ENCODE results near the gene ARHGAP22.
A peak's percentile ranks its signal among the peaks of the same experiment; 100 is the strongest.

ARHGAP22 gene

DNA sequence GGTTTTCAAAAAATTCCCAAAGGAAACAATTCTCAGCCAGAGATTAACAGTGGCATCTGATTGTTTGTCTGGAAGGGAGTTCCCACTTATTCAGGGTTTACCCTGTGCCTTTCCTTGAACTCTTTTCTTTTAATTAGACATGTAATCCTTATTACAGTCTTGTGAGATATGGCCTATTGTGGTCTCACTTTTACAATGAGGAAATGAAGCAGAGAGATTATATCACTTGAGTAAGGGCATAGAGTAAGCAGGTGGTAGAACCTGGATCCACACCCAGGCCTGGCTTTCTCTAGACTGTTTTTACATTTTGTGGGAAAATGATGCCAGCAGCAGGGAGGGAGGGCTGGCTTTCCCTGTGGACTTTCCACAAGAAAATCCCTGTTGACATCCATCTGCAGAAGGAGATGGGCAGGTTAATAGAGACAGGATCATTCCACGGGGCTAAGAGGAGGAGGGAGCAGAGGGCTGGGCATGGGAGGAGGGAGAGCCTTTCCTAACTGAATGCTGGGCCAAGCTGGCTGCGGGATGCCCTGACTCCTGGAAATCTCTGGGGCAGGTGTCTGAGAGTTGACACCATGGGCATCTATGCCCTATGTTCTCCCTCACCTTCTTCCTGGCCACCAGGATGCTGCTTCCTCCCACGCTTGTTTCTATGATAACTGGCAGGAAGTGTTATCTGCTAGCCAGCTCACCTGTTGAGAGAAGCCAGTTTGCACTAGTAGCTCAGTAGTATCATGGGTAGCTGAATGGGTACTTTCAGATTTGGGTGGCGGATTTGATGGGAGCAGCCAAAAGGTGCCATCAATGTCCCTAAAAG lies 28.7 kb upstream of the ARHGAP22 start:
- DNase-seq (ENCODE audit: low spot score): no peak

- no peak for DNase-seq (ENCODE audit: low spot score)
Observed at GRCh38 chr10:48632166-48632565, 27.3 kb upstream of the ARHGAP22 start.

DNA sequence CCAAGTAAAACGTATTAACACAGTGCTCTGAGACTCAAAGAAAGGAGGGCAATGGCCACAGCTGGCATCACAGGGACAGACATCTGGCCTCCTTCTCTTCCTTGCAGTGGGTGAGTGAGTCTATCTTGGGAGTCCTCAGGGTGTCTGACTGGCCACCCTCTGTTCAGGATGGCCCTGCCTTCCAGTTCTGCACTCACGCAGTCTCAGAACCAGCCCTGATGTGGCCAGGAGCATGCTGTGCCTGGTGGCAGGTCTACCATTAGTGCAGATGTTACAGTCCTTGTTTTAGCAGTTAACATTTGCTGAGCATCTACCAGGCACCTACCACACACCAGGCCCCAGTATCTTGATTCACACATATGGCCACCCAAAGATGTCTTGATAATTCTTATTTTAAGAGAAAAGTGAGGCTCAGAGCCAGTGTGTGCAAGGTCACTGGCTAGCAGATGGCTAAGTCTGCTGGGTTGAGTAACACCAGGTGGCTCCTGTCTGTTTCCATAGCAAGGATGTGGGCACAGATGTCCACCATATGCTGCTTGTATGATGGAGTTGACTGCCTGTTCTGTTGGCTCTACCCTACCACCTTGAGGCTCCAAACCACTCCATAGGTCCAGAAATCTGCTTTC lies 23.2 kb upstream of the ARHGAP22 start:
- no peak for DNase-seq (ENCODE audit: low spot score)

GRCh38 chr10:48626986-48627731 lies 22.3 kb upstream of the ARHGAP22 start:
- peak; percentile 67 for DNase-seq (ENCODE audit: low spot score)

DNA sequence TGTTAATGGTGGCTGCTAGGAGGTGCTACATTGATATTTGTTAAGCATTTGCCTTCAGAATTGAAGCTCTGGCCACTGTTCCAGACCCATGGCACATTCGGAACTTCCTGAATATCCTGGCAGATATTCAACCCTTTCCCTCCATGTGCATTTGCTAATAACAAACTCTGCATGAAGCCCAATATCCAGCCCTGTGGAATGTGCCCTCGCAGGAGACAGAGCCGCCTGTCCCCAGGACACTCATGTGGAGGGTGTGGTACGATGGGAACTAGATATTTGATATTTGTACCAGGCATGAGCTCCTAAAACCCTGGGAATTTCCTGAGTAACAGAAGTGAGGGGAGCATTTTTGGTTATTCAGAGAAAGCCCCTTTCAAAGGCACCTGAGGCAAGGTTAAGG lies 21.6 kb upstream of the ARHGAP22 start:
- no peak for DNase-seq (ENCODE audit: low spot score)

DNA sequence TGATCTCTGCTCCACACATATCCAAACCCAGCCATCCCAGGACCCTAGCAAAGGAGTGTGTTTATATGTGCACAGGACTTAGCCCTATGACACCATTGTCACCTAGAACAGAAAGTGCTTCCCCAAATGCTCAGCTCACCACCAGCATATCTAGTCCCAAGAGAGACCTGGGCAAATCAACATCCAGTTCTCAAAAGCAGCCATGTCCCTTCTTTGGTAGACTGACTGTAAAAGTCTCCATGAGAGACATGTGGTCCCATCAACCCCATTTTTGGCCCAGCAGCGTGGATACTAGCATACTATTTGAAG lies 20.9 kb upstream of the ARHGAP22 start:
- DNase-seq (ENCODE audit: low spot score): no peak

- DNase-seq (ENCODE audit: low spot score): peak; percentile 96
Observed at GRCh38 chr10:48623607-48624132, 18.8 kb upstream of the ARHGAP22 start.

DNA sequence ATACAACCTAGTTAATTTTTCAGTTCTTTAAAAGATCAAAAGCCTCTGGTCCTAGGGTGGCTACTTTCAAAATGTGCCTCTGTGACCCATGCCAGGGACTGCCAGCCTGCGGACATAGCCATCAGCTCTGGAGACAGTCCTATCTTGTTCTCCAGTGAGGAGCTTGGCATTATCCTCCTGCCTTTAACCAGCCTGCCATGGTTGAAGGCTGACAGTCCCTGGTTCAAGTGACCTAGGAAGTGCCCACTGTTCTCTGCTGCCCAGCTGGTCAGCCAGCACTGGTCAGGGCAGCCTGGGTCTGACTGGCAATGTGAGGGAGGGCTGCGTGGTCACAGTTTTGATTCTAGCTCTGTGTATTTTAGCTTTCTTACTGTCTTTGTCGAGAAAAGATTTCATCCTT lies 18.1 kb upstream of the ARHGAP22 start:
- DNase-seq (ENCODE audit: low spot score): no peak

DNA sequence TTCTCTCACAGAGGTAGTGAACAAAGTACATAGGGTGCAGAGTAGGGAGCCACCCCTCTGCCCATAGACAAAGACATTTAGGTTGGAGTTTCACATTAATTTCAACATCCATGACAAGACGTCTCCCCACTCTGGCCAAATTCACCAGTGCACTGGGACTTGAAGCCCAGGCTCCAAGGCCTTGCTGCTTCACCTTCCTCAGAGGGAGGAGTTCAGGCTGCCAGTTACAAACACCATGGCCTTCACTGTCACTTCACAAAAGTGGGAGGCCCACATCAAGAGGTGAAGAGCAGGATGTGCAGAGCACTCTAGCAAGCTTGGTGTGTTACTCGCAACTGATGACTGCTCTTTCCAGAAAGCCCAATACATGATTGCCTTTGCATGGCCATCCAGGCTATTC lies 15.8 kb upstream of the ARHGAP22 start:
- no peak for DNase-seq (ENCODE audit: low spot score)

GRCh38 chr10:48616436-48616835 lies 11.6 kb upstream of the ARHGAP22 start:
- no peak for DNase-seq (ENCODE audit: low spot score)

- DNase-seq (ENCODE audit: low spot score): peak; percentile 81
Observed at GRCh38 chr10:48614481-48615390, 9.9 kb upstream of the ARHGAP22 start.

- DNase-seq (ENCODE audit: low spot score): peak; percentile 51
Observed at GRCh38 chr10:48613016-48613415, 8.1 kb upstream of the ARHGAP22 start.

- peak; percentile 67 for DNase-seq (ENCODE audit: low spot score)
Observed at GRCh38 chr10:48612236-48612943, 7.5 kb upstream of the ARHGAP22 start.

GRCh38 chr10:48611133-48611532 lies 6.3 kb upstream of the ARHGAP22 start:
- DNase-seq (ENCODE audit: low spot score): no peak

DNA sequence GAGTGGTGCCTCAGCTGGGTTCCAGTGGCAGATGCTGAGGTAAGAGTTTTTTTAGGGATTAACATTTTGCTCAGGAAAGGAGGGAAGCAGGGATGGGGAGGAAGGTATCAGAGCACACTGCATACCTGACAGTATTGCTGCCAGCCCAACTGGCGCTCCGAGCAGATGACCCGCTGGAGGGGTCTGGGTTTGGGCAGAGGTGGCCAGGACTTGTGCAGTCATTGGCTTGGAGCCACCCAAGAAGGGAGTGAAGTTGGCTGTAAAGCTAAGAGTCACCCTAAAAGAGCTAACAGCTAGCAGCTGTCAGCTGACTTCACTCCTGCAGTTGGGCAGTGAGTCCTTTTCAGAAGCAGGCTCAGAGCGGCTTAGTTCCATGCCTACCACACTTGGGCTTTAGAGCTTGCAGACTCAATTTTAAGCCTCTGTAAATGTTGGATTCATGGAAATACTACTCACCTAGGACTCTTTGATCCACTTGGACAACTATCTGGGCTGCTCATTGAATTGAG lies 5.8 kb upstream of the ARHGAP22 start:
- no peak for DNase-seq (ENCODE audit: low spot score)

GRCh38 chr10:48609899-48610584 lies 5.2 kb upstream of the ARHGAP22 start:
- DNase-seq (ENCODE audit: low spot score): no peak

- no peak for DNase-seq (ENCODE audit: low spot score)
Observed at GRCh38 chr10:48609441-48609840, 4.6 kb upstream of the ARHGAP22 start.

- peak; percentile 43 for DNase-seq (ENCODE audit: low spot score)
Observed at GRCh38 chr10:48608976-48609375, 4.1 kb upstream of the ARHGAP22 start.

DNA sequence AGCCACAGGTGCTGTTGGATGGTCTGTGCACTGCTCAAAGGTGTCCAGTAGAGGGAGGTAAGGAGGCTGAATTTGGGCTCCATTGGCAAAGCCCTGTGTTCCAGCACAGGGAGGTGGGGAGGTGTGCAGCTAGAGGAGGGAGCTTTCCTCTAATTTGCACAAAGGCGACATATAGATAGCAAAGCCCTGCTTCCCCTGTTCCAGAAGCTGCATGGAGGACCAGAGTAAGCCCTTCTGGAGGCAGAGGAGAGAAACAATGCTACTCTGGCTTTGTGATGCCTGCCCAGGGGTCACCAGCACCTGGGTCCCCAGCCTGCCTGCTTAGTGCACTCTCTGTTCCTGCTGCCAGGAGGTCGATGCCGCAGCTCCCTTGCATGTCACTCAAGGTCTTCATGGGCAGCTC lies 3.4 kb upstream of the ARHGAP22 start:
- DNase-seq (ENCODE audit: low spot score): peak; percentile 61

Measured in kidney tubule cell (primary cell).